RWPE2 (cell line): ENCODE data around the gene CDRT4.

Source experiments
- ATAC-seq: fragments of 200-7000 bp; cut with Tn5 transposase; 3 replicates; pipeline ENCODE4 v1.9.1; 2021; ENCODE audit warnings: low read depth
- DNase-seq: peaks from one replicate; pipeline ENCODE4 v3.0.0-alpha.2; 2020; ENCODE audit warnings: low spot score
- H3K27ac ChIP-seq: fragments of 450-650 bp; 2 replicates; pipeline ENCODE4 v1.5.1; 2017; ENCODE audit warnings: mild to moderate bottlenecking; ENCODE audit not compliant: poor library complexity, severe bottlenecking
- H3K27me3 ChIP-seq: fragments of 250-450 bp; sonication (Bioruptor Pico); 2 replicates; pipeline ENCODE4 v1.5.1; 2021; ENCODE audit warnings: mild to moderate bottlenecking, moderate library complexity; ENCODE audit not compliant: insufficient read depth, poor library complexity, severe bottlenecking
- H3K36me3 ChIP-seq: fragments of 250-450 bp; sonication (Bioruptor Pico); 2 replicates; pipeline ENCODE4 v1.5.1; 2020; ENCODE audit warnings: low read depth, mild to moderate bottlenecking, moderate library complexity
- H3K4me1 ChIP-seq: fragments of 250-450 bp; sonication (Bioruptor Pico); 2 replicates; pipeline ENCODE4 v1.5.1; 2021; ENCODE audit warnings: mild to moderate bottlenecking, moderate library complexity; ENCODE audit not compliant: insufficient read depth, poor library complexity, severe bottlenecking
- H3K4me3 ChIP-seq: fragments of 250-450 bp; sonication (Bioruptor Pico); 2 replicates; pipeline ENCODE4 v1.5.1; 2021; ENCODE audit warnings: mild to moderate bottlenecking, moderate library complexity; ENCODE audit not compliant: severe bottlenecking
- H3K9me3 ChIP-seq: fragments of 250-450 bp; sonication (Bioruptor Pico); 2 replicates; pipeline ENCODE4 v1.5.1; 2021; ENCODE audit warnings: mild to moderate bottlenecking, moderate library complexity; ENCODE audit not compliant: severe bottlenecking
- CTCF ChIP-seq: fragments of 450-650 bp; IDR thresholded peaks from one replicate; pipeline ENCODE4 v1.5.1; 2017; ENCODE audit warnings: mild to moderate bottlenecking, moderate library complexity; ENCODE audit not compliant: poor library complexity, severe bottlenecking

CDRT4 gene

GRCh38 chr17:15493693-15494035, 26.2 kb upstream of the CDRT4 start:
- TF ChIP-seq CTCF = no peak
- no peaks in the 10 kb centered on the region for H3K9me3 ChIP-seq
- no peaks in the 10 kb centered on the region for H3K4me1 ChIP-seq
- no peaks in the 10 kb centered on the region for H3K36me3 ChIP-seq
- DNase-seq = no peak
- no peak for ATAC-seq
- H3K4me3 ChIP-seq = no peak overlapping the region
- no peak overlapping the region for H3K27ac ChIP-seq
- H3K27me3 ChIP-seq = no peaks in the 10 kb centered on the region

- no peak for DNase-seq
Observed at GRCh38 chr17:15492791-15493692, 25.6 kb upstream of the CDRT4 start.

DNA sequence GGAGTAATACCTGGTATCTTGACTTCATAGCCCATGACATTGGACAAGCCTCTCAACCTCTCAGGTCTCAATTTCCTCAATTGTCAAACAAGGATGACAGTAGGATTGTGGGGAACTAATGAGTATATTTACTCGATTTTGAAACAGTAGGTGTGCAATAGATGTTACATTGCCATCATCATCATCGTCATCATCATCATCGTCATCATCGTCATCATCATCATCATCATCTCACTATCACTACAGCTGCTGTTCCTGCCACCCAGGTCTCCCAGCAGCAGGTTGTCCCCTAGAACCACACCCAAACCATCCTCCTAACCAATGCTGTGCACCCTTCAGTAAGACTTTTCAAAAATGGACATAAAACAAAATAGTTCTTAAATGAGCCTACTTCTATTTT, 24.8 kb upstream of the CDRT4 start:
- ATAC-seq (no peak), DNase-seq (no peak)
- H3K27me3 ChIP-seq = no peaks in the 10 kb centered on the region
- no peak overlapping the region for H3K4me3 ChIP-seq
- H3K4me1 ChIP-seq = no peaks in the 10 kb centered on the region
- H3K9me3 ChIP-seq = no peaks in the 10 kb centered on the region
- no peak for TF ChIP-seq CTCF
- H3K36me3 ChIP-seq = no peaks in the 10 kb centered on the region
- H3K27ac ChIP-seq = no peak overlapping the region

More at GRCh38 chr17:15492791-15493692, 25.6 kb upstream of the CDRT4 start:
- Histone ChIP-seq H3K36me3 (no peaks in the 10 kb centered on the region), H3K9me3 (no peaks in the 10 kb centered on the region), H3K27me3 (no peaks in the 10 kb centered on the region), H3K4me3 (no peak overlapping the region), H3K4me1 (no peaks in the 10 kb centered on the region), H3K27ac (no peak overlapping the region)
- ATAC-seq = no peak
- no peak for TF ChIP-seq CTCF

DNA sequence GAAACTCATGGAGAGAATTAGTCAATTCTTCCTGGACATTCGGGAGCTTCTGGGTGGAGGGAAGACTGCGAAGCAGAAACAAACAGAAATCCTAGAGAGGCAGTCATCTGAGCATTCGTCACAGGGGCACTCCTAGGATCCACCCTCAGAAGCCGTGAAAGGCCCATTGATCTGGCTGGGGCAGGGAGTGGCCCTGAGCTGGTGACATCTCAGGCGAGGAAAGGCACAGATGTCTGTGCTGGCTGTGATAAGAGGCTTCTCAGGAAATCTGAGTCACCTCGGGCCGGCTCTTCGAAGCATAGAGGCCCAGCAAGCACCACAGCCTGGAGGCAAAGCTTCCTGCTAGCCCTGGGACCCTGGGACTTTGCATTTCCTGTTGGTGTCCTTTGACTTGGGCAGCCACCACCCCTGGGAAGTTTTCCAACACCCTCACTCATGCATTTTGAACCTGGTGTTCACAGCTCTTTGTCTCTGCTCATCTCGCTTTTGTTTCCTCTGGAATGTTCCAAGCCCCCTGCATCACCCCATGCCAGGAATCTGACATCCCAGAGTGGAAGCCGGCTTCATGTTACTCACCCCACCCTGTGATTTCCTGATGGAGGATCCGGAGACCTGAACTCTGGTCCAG, 23.3 kb upstream of the CDRT4 start:
- DNase-seq (no peak), ATAC-seq (no peak)
- no peak for TF ChIP-seq CTCF
- Histone ChIP-seq H3K4me1 (no peaks in the 10 kb centered on the region), H3K4me3 (no peak overlapping the region), H3K27me3 (no peaks in the 10 kb centered on the region), H3K9me3 (no peaks in the 10 kb centered on the region), H3K27ac (no peak overlapping the region), H3K36me3 (no peaks in the 10 kb centered on the region)

DNA sequence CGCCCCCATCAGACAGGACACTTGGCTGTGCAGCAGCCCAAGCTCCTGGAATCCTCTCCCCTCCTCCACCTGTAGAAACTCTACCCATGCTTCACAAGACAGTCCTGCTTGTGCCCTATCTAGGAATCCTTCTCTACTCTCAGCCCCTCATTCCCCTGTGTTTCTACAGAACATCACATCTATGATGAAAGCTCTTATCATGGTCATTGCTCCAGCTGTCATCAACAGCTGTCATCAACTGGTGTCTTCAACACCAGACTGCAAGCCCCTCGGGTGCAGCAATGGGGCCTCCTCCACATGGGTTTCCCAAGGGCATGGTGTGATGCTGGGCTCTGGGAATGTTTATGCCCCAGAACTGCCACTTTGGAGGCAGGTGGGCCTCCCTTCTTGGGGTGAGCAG, 21.1 kb upstream of the CDRT4 start:
- no peaks in the 10 kb centered on the region for H3K36me3 ChIP-seq
- H3K27me3 ChIP-seq = no peaks in the 10 kb centered on the region
- no peak overlapping the region for H3K4me3 ChIP-seq
- H3K4me1 ChIP-seq = no peaks in the 10 kb centered on the region
- H3K27ac ChIP-seq = no peak overlapping the region
- no peak for ATAC-seq
- no peak for DNase-seq
- no peak for TF ChIP-seq CTCF
- no peaks in the 10 kb centered on the region for H3K9me3 ChIP-seq
